Keratinocyte (primary cell): ENCODE results near the gene CRYBA2.

Experiments used
- CTCF ChIP-seq, 3 experiments: IDR thresholded peaks in 1 of 3; conservative IDR thresholded peaks in 1 of 3; optimal IDR thresholded peaks in 1 of 3; 2 replicates in 2 of 3; 3 replicates in 1 of 3; pipeline versions ENCODE3 to v1.5.1; 2011; ENCODE audit warnings: low read length in 3 of 3, mild to moderate bottlenecking in 3 of 3, moderate library complexity in 2 of 3, control low read depth in 1 of 3, inconsistent platforms in 1 of 3; ENCODE audit not compliant: insufficient read depth in 2 of 3; ENCODE audit errors: extremely low read depth in 1 of 3
- EZH2 ChIP-seq: IDR thresholded peaks from one replicate; pipeline ENCODE4 v1.6.1; 2012; ENCODE audit warnings: inconsistent platforms, mild to moderate bottlenecking, low read length, moderate library complexity

- TF ChIP-seq EZH2 (no peak), CTCF (optimal IDR thresholded peaks at IDR 0.05 in 1 of 3, IDR thresholded peaks at IDR 0.05 in 1 of 3, conservative IDR thresholded peaks at IDR 0.05 in 1 of 3; ENCODE audit: extremely low read depth in 1 of 3, insufficient read depth in 2 of 3, low read length in 3 of 3) (no peak)
Observed at GRCh38 chr2:219018286-219018685, 25.1 kb upstream of the CRYBA2 start.
